Osteocyte (in vitro differentiated cells): Measurements from ENCODE around the gene TKTL2. TPM values are rescaled to one million over a fixed set of nuclear protein-coding genes. Genes with fewer than 3 reads are reported as not detected.

Experiments
- DNase-seq: peaks from one replicate; pipeline ENCODE4 v3.0.0; 2021; ENCODE audit warnings: mixed read lengths; ENCODE audit not compliant: unreplicated experiment; ENCODE audit errors: extremely low spot score
- H3K27ac Mint-ChIP-seq: one replicate; pipeline ENCODE4 v1.8.0; 2021; ENCODE audit warnings: mild to moderate bottlenecking, mixed read lengths; ENCODE audit not compliant: unreplicated experiment
- H3K27me3 Mint-ChIP-seq: one replicate; pipeline ENCODE4 v1.8.0; 2021; ENCODE audit warnings: mixed read lengths; ENCODE audit not compliant: unreplicated experiment
- H3K36me3 Mint-ChIP-seq: one replicate; pipeline ENCODE4 v1.8.0; 2021; ENCODE audit warnings: mixed read lengths; ENCODE audit not compliant: unreplicated experiment
- H3K4me1 Mint-ChIP-seq: one replicate; pipeline ENCODE4 v1.8.0; 2021; ENCODE audit warnings: mixed read lengths; ENCODE audit not compliant: unreplicated experiment
- H3K4me3 Mint-ChIP-seq: one replicate; pipeline ENCODE4 v1.8.0; 2021; ENCODE audit warnings: mild to moderate bottlenecking, moderate library complexity, mixed read lengths; ENCODE audit not compliant: unreplicated experiment
- H3K9me3 Mint-ChIP-seq: one replicate; pipeline ENCODE4 v1.8.0; 2021; ENCODE audit warnings: mixed read lengths; ENCODE audit not compliant: unreplicated experiment
- CTCF ChIP-seq: fragments of 200-600 bp; sonication (generic); IDR thresholded peaks from 2 replicates; pipeline ENCODE4 v1.5.0; 2021; ENCODE audit warnings: antibody characterized with exemption, mild to moderate bottlenecking, moderate library complexity
- long read RNA-seq: library from polyadenylated mRNA; unstranded; transcript quantifications from one replicate; pipeline ENCODE4 v2.0.0, GENCODE V29; 2021
- total RNA-seq: library from RNA; stranded (reverse); gene quantifications from 2 replicates; pipeline ENCODE4 v1.2.1, GENCODE V29; 2021

The TKTL2 gene
- total RNA-seq = not detected in 2 replicates
- long read RNA-seq = 0 reads

GRCh38 chr4:163473576-163473975, at the start of gene TKTL2:
TSS of gene TKTL2 (minus strand) at chr4:163473754. CDS start at chr4:163473734, 20 bp downstream.
- Mint-ChIP-seq H3K4me1 (no peaks in the 10 kb centered on the region), H3K27ac (no peak within 1 kb of the TSS), H3K36me3 (no peaks in the 10 kb centered on the region), H3K27me3 (peaks cover 31% of the 10 kb centered on the region), H3K4me3 (no peak within 1 kb of the TSS), H3K9me3 (no peaks in the 10 kb centered on the region)
- no peak for DNase-seq
- TF ChIP-seq CTCF = no peak

GRCh38 chr4:163515198-163515597, 41.6 kb upstream of the TKTL2 start:
- DNase-seq = no peak
- Mint-ChIP-seq H3K27ac (no peak overlapping the region), H3K36me3 (peaks cover 46% of the 10 kb centered on the region), H3K4me3 (no peak overlapping the region), H3K27me3 (no peaks in the 10 kb centered on the region), H3K4me1 (no peaks in the 10 kb centered on the region), H3K9me3 (no peaks in the 10 kb centered on the region)
- TF ChIP-seq CTCF = no peak

GRCh38 chr4:163505374-163505773, 31.8 kb upstream of the TKTL2 start:
- H3K27me3 Mint-ChIP-seq = no peaks in the 10 kb centered on the region
- no peak overlapping the region for H3K27ac Mint-ChIP-seq
- H3K36me3 Mint-ChIP-seq = peaks cover 7% of the 10 kb centered on the region
- no peaks in the 10 kb centered on the region for H3K9me3 Mint-ChIP-seq
- no peak for DNase-seq
- no peak for TF ChIP-seq CTCF
- H3K4me3 Mint-ChIP-seq = no peak overlapping the region
- peaks cover 32% of the 10 kb centered on the region for H3K4me1 Mint-ChIP-seq

- no peak overlapping the region for H3K4me3 Mint-ChIP-seq
- DNase-seq = no peak
- H3K4me1 Mint-ChIP-seq = peaks cover 37% of the 10 kb centered on the region
- no peaks in the 10 kb centered on the region for H3K36me3 Mint-ChIP-seq
- H3K9me3 Mint-ChIP-seq = no peaks in the 10 kb centered on the region
- TF ChIP-seq CTCF = no peak
- no peaks in the 10 kb centered on the region for H3K27me3 Mint-ChIP-seq
- H3K27ac Mint-ChIP-seq = no peak overlapping the region
Observed at GRCh38 chr4:163500586-163500985, 27.0 kb upstream of the TKTL2 start.

GRCh38 chr4:163495900-163496299, 22.3 kb upstream of the TKTL2 start:
- Mint-ChIP-seq H3K4me3 (peak overlapping the region; percentile 76), H3K27me3 (peaks cover 5% of the 10 kb centered on the region), H3K36me3 (no peaks in the 10 kb centered on the region), H3K4me1 (peaks cover 20% of the 10 kb centered on the region), H3K27ac (peak overlapping the region; percentile 85), H3K9me3 (no peaks in the 10 kb centered on the region)
- no peak for TF ChIP-seq CTCF
- DNase-seq = no peak
